T-helper 1 cell treated with Interleukin-12 subunit alpha and Interleukin-12 subunit beta and Interleukin-4 antibody, amounts not matched to agents 30 μg/mL and 1 μg/mL, for 36 hours (primary cell): Measurements from ENCODE around the gene LENEP.
"Not testable (repeated sequence)": the region's sequence is repeated elsewhere in the genome, so short reads cannot be mapped to it uniquely, and the experiment has no call there.

Experiments used
- H3K27ac Mint-ChIP-seq: one replicate; pipeline ENCODE4 v1.8.0; 2021; ENCODE audit warnings: mild to moderate bottlenecking, mixed read lengths
- H3K27me3 Mint-ChIP-seq: one replicate; pipeline ENCODE4 v1.8.0; 2021; ENCODE audit warnings: low read depth, mixed read lengths
- H3K36me3 Mint-ChIP-seq: one replicate; pipeline ENCODE4 v1.8.0; 2021; ENCODE audit warnings: low read depth, mixed read lengths
- H3K4me1 Mint-ChIP-seq: one replicate; pipeline ENCODE4 v1.8.0; 2021; ENCODE audit warnings: low read depth, mixed read lengths
- H3K4me3 Mint-ChIP-seq: one replicate; pipeline ENCODE4 v1.8.0; 2021; ENCODE audit warnings: mild to moderate bottlenecking, moderate library complexity, mixed read lengths
- H3K9me3 Mint-ChIP-seq: one replicate; pipeline ENCODE4 v1.8.0; 2021; ENCODE audit warnings: mixed read lengths

The LENEP gene

GRCh38 chr1:154995301-154995983, 2.1 kb downstream of the LENEP start:
- H3K27me3 Mint-ChIP-seq, H3K36me3 Mint-ChIP-seq, H3K9me3 Mint-ChIP-seq, H3K4me3 Mint-ChIP-seq: not testable (repeated sequence)
- Mint-ChIP-seq H3K4me1 (peaks cover 26% of the 10 kb centered on the region), H3K27ac (peak overlapping the region; percentile 28)

- Mint-ChIP-seq H3K9me3 (no peaks in the 10 kb centered on the region), H3K27me3 (no peaks in the 10 kb centered on the region), H3K36me3 (no peaks in the 10 kb centered on the region), H3K27ac (peak overlapping the region; percentile 47), H3K4me3 (peak overlapping the region; percentile 49), H3K4me1 (peaks cover 26% of the 10 kb centered on the region)
Observed at GRCh38 chr1:154996966-154997701, 3.7 kb downstream of the LENEP start.

DNA sequence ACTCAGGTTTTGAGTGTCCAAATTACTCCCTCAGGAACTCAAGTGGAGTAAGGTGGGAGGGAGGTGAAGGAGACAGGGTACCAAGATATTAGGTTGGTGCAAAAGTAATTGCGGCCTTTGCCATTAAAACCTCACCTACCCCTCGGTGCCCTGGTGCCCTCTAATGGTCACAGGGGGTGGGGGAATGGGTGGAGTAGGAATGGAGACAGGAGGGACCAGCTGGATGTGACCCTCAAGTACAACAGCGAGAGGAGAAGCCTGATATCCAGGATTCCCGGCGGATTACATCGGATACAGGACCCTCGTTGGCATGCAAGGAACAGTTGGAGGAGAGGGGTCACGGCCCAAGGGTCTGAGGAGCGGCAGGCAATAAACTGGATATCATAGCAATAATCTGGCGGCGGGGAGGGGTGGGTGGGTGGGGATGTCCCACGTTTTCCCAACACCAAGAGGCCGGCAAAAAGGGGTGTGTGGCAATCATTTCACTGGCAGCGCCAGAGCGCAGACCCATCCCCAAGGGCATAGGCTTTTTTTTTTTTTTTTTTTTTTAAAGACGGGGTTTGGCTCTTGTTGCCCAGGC, 4.9 kb downstream of the LENEP start:
- Mint-ChIP-seq H3K4me1 (peaks cover 26% of the 10 kb centered on the region), H3K36me3 (no peaks in the 10 kb centered on the region), H3K9me3 (no peaks in the 10 kb centered on the region), H3K27ac (no peak overlapping the region), H3K4me3 (peak overlapping the region; percentile 25), H3K27me3 (no peaks in the 10 kb centered on the region)

DNA sequence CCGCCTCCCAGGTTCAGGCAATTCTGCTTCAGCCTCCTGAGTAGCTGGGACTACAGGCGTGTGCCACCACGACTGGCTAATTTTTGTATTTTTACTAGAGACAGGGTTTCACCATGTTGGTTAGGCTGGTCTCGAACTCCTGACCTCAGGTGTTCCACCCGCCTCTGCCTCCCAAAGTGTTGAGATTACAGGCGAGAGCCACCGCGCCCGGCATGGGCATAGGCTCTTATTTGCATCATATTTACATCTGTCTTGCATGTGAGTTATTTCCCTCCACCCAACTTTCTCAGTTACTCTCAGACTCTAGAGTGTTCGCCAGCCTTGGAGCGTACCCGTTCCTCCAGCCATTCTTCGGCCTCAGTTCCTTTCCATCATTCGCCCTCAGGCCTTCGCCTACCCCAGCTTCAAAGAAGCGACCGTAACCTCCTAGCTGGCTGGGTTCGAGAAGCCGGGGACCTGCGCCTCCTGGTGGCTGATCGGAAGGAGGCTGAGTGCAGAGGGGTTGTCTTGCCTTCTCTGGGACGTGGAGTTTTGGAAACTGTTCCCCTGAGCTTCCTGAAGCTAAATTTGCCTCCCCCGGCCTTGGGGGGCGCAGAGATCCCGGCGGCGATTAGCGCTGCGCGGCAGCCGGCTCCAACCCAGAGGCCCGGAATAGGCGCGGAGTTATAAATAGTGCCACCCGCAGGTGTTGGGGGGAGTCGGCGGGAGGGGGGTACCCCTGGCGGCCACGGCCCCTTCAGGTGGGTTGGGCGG, 5.6 kb downstream of the LENEP start:
- peak overlapping the region; percentile 73 for H3K4me3 Mint-ChIP-seq
- H3K9me3 Mint-ChIP-seq, result no peaks in the 10 kb centered on the region
- H3K4me1 Mint-ChIP-seq, result peaks cover 28% of the 10 kb centered on the region

GRCh38 chr1:154999571-155000410, 6.4 kb downstream of the LENEP start:
- Mint-ChIP-seq H3K9me3 (no peaks in the 10 kb centered on the region), H3K36me3 (peaks cover 5% of the 10 kb centered on the region), H3K4me3 (peak overlapping the region; percentile 83), H3K4me1 (peaks cover 34% of the 10 kb centered on the region), H3K27me3 (no peaks in the 10 kb centered on the region), H3K27ac (peak overlapping the region; percentile 93)

More for the DNA sequence above, 5.6 kb downstream of the LENEP start:
- Mint-ChIP-seq H3K27ac (peak overlapping the region; percentile 84), H3K36me3 (peaks cover 3% of the 10 kb centered on the region), H3K27me3 (no peaks in the 10 kb centered on the region)

GRCh38 chr1:155000411-155000725, 7.0 kb downstream of the LENEP start:
- Mint-ChIP-seq H3K27me3 (no peaks in the 10 kb centered on the region), H3K4me3 (peak overlapping the region; percentile 83), H3K36me3 (peaks cover 5% of the 10 kb centered on the region), H3K27ac (peak overlapping the region; percentile 93), H3K4me1 (peaks cover 37% of the 10 kb centered on the region), H3K9me3 (no peaks in the 10 kb centered on the region)

- peaks cover 41% of the 10 kb centered on the region for H3K4me1 Mint-ChIP-seq
- H3K36me3 Mint-ChIP-seq, result peaks cover 5% of the 10 kb centered on the region
- H3K27ac Mint-ChIP-seq, result peak overlapping the region; percentile 91
- H3K4me3 Mint-ChIP-seq, result peak overlapping the region; percentile 99
- no peaks in the 10 kb centered on the region for H3K9me3 Mint-ChIP-seq
- H3K27me3 Mint-ChIP-seq, result no peaks in the 10 kb centered on the region
Observed at GRCh38 chr1:155000726-155001424, 7.5 kb downstream of the LENEP start.

DNA sequence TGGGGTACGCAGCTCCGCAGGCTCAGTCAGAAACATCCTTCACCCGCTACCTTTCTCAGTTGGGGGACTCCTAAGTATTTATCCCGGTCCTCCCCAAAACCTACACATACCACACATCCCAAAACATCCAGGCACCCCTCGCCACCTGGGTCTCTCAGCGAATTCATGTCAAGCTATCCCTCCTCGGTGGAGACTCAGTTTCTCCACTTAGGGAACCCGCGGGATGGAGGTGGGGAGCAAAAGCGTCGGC, 8.0 kb downstream of the LENEP start:
- Mint-ChIP-seq H3K27me3 (no peaks in the 10 kb centered on the region), H3K4me3 (peak overlapping the region; percentile 99), H3K27ac (peak overlapping the region; percentile 91), H3K9me3 (no peaks in the 10 kb centered on the region), H3K36me3 (peaks cover 5% of the 10 kb centered on the region), H3K4me1 (peaks cover 46% of the 10 kb centered on the region)

- no peaks in the 10 kb centered on the region for H3K27me3 Mint-ChIP-seq
- peaks cover 51% of the 10 kb centered on the region for H3K4me1 Mint-ChIP-seq
- peak overlapping the region; percentile 97 for H3K27ac Mint-ChIP-seq
- no peaks in the 10 kb centered on the region for H3K9me3 Mint-ChIP-seq
- peak overlapping the region; percentile 99 for H3K4me3 Mint-ChIP-seq
- H3K36me3 Mint-ChIP-seq, result peaks cover 5% of the 10 kb centered on the region
Observed at GRCh38 chr1:155001675-155002463, 8.5 kb downstream of the LENEP start.

DNA sequence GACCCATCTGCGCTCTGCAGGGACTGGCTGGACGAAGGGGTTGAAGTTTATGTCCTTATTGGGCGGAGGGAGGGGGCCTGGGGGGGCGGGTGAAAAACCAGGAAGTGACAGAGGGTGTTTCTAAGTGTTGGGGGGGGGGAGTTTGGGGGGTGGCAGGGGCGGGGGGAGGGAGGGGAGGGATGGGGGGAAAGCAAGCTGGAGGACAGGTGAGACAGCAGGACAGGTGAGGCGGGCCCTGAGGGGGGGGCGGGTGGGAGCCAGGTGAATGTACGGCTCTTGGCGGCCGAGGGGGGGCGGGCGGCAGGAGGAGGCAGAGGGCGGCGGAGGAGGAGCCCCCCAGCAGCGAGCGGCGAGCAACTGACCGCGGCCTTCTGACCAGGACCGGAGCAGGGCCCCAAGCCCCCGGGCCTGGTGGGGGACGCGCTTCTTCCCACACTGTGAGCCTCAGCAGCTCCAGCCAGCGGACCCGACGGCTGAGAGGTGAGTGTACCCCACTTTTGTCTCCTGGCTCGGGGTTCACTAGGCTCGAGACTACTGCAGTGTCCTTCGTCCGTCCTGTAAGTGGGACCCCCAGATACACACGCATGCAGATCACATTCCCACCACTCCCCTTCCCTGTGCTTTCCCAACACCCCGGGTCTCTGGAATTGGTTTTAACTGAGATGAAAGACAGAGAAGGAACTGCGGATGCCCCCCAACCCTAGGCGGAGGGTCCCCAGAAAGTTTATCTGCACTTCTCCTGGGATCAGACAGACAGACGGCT, 9.3 kb downstream of the LENEP start, which contains the start of gene ZBTB7B:
Gene ZBTB7B (plus strand): TSS at position 339 of the 763 bp plus-strand sequence. CDS start 11,859 bp downstream, outside the sequence.
- Mint-ChIP-seq H3K4me1 (peaks cover 48% of the 10 kb centered on the region), H3K36me3 (peaks cover 5% of the 10 kb centered on the region), H3K27ac (peak within 1 kb of the TSS; percentile 97), H3K4me3 (peak within 1 kb of the TSS; percentile 99), H3K9me3 (no peaks in the 10 kb centered on the region), H3K27me3 (no peaks in the 10 kb centered on the region)

- peak overlapping the region; percentile 99 for H3K4me3 Mint-ChIP-seq
- peaks cover 44% of the 10 kb centered on the region for H3K4me1 Mint-ChIP-seq
- H3K36me3 Mint-ChIP-seq, result peaks cover 5% of the 10 kb centered on the region
- peak overlapping the region; percentile 93 for H3K27ac Mint-ChIP-seq
- no peaks in the 10 kb centered on the region for H3K9me3 Mint-ChIP-seq
- no peaks in the 10 kb centered on the region for H3K27me3 Mint-ChIP-seq
Observed at GRCh38 chr1:155003227-155003765, 9.9 kb downstream of the LENEP start.

DNA sequence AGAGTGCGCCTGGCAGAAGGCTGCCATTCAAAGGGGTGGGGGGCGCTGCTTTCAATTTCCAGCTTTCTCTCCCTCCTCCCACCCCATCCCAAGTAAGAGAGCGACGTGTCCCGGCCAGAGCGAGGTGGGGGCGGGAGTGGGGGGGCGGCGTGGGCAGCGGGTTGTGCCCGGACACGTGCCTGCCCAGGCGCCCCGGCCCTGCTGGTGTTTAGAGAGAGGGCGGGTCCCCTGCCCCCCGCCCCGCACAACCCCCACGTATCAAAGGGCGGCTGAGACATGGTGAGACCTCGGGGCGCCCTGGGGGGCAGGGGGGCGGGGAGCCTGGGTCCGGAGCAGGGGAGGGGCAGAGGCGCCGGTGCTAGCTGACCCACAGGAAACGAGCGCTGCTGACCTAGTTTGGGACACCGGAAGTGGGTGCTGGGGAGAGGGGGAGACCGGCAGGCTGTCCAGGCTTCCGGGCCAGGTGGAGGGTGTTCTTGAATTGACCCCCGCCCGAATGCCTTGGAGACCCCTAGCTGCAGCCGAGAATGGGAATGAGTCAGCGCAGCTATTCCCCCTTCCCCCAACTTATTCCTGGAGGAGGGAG, 10.5 kb downstream of the LENEP start:
- H3K36me3 Mint-ChIP-seq, result peaks cover 6% of the 10 kb centered on the region
- H3K27ac Mint-ChIP-seq, result peak overlapping the region; percentile 96
- H3K9me3 Mint-ChIP-seq, result no peaks in the 10 kb centered on the region
- peaks cover 44% of the 10 kb centered on the region for H3K4me1 Mint-ChIP-seq
- H3K4me3 Mint-ChIP-seq, result peak overlapping the region; percentile 99
- H3K27me3 Mint-ChIP-seq, result no peaks in the 10 kb centered on the region
